GM12878 (cell line): ENCODE data around the gene PTK6. TPM values are rescaled to one million over a fixed set of nuclear protein-coding genes. Genes with fewer than 3 reads are reported as not detected.

ENCODE experiments used
- ATAC-seq: fragments of 200-7000 bp; cut with Tn5 transposase; 3 replicates; pipeline ENCODE4 v1.9.1; 2020; ENCODE audit warnings: mild to moderate bottlenecking, moderate library complexity
- BruUV-seq: library from RNA; stranded (reverse); fragments of 400-500 nt; replicated peaks from 2 replicates; lab custom pipeline; 2021; lab: Mats Ljungman, UMichigan
- CTCF ChIA-PET: fragments of 300-600 bp; sonication (Branson Sonifier 250); formaldehyde crosslinking; extraction: SDS; loops from one replicate; lab custom pipeline; 2021; ENCODE audit warnings: inconsistent platforms; lab: Yijun Ruan, JAX
- POLR2A ChIA-PET: fragments of 350-600 bp; formaldehyde crosslinking; extraction: SDS; loops from one replicate; lab custom pipeline; 2021; ENCODE audit warnings: inconsistent platforms; lab: Charles Lee
- RAD21 ChIA-PET: fragments of 300-600 bp; sonication (Branson Sonifier 250); formaldehyde crosslinking; loops from one replicate; lab custom pipeline; 2023; ENCODE audit warnings: antibody characterized with exemption; ENCODE audit not compliant: unreplicated experiment; lab: Charles Lee
- SMC1A ChIA-PET: fragments of 300-600 bp; sonication (Branson Sonifier 250); formaldehyde crosslinking; loops from one replicate; lab custom pipeline; 2023; ENCODE audit not compliant: unreplicated experiment, uncharacterized antibody; lab: Charles Lee
- DNase-seq: peaks from one replicate; pipeline ENCODE4 v3.0.0-alpha.2; 2011; ENCODE audit warnings: low read depth, low spot score
- FAIRE-seq: peaks from 3 replicates; lab custom pipeline; 2011; peaks lifted over from hg19 to GRCh38; lab: Jason Lieb, UNC
- H2AFZ ChIP-seq: 2 replicates; pipeline ENCODE4 v1.6.0; 2011; ENCODE audit warnings: low read depth, low read length, control low read depth; ENCODE audit not compliant: control insufficient read depth
- H3K27ac ChIP-seq: 2 replicates; pipeline ENCODE4 v1.5.1; 2011; ENCODE audit warnings: control low read depth; ENCODE audit not compliant: control insufficient read depth, insufficient read depth
- H3K27me3 ChIP-seq, 2 experiments: replicated peaks in 1 of 2; 2 replicates each; pipeline versions ENCODE4 v1.6.0 to v1.6.1; 2011; ENCODE audit warnings: low read length in 1 of 2; ENCODE audit not compliant: control insufficient read depth in 2 of 2, insufficient read depth in 2 of 2
- H3K36me3 ChIP-seq, 2 experiments: 2 replicates each; pipeline ENCODE4 v1.5.1; 2011; ENCODE audit warnings: low read length in 1 of 2; ENCODE audit not compliant: control insufficient read depth in 2 of 2, insufficient read depth in 2 of 2
- H3K4me1 ChIP-seq: 2 replicates; pipeline ENCODE4 v1.6.1; 2011; ENCODE audit warnings: mild to moderate bottlenecking, low read length, moderate library complexity, mixed read lengths; ENCODE audit not compliant: control insufficient read depth, insufficient read depth
- H3K4me2 ChIP-seq: 2 replicates; pipeline ENCODE4 v1.6.0; 2011; ENCODE audit warnings: control low read depth; ENCODE audit not compliant: control insufficient read depth, insufficient read depth
- H3K4me3 ChIP-seq: fragments of 200-600 bp; sonication (generic); 2 replicates; pipeline ENCODE4 v1.5.1; 2016
- H3K79me2 ChIP-seq: 2 replicates; pipeline ENCODE4 v1.6.0; 2011; ENCODE audit warnings: low read length; ENCODE audit not compliant: control insufficient read depth, insufficient read depth
- H3K9ac ChIP-seq: 2 replicates; pipeline ENCODE4 v1.8.0; 2011; ENCODE audit warnings: low read length, control low read depth, mixed read lengths; ENCODE audit not compliant: control insufficient read depth, insufficient read depth
- H3K9me3 ChIP-seq: replicated peaks from 3 replicates; pipeline ENCODE4 v1.5.1; 2011; ENCODE audit warnings: mild to moderate bottlenecking, low read length; ENCODE audit not compliant: control insufficient read depth, insufficient read depth
- H4K20me1 ChIP-seq: 2 replicates; pipeline ENCODE4 v1.6.0; 2011; ENCODE audit not compliant: control insufficient read depth, insufficient read depth
- CREB1 ChIP-seq: IDR thresholded peaks from 2 replicates; pipeline ENCODE4 v1.6.1; 2012; ENCODE audit warnings: low read depth, mild to moderate bottlenecking, inconsistent platforms
- CREM ChIP-seq: IDR thresholded peaks from 2 replicates; pipeline ENCODE4 v1.6.1; 2014; ENCODE audit warnings: antibody characterized with exemption, low read depth
- CTCF ChIP-seq, 3 experiments: IDR thresholded peaks in 2 of 3; conservative IDR thresholded peaks in 1 of 3; 2 replicates each; pipeline ENCODE4 v1.5.1; 2011; ENCODE audit warnings: low read depth in 3 of 3, low read length in 3 of 3, mild to moderate bottlenecking in 3 of 3, control low read depth in 2 of 3, moderate library complexity in 2 of 3, inconsistent platforms in 1 of 3, mixed read lengths in 1 of 3; ENCODE audit not compliant: control insufficient read depth in 2 of 3, insufficient read depth in 1 of 3; ENCODE audit errors: extremely low read depth in 1 of 3
- MXI1 ChIP-seq: fragments of 150-350 bp; IDR thresholded peaks from 2 replicates; pipeline ENCODE4 v1.6.1; 2011; ENCODE audit warnings: low read depth, mild to moderate bottlenecking, inconsistent platforms, low read length, improper control_type of control experiment
- PAX8 ChIP-seq: fragments of 450-650 bp; IDR thresholded peaks from 2 replicates; pipeline ENCODE4 v1.6.1; 2017; ENCODE audit warnings: mild to moderate bottlenecking, moderate library complexity
- RAD21 ChIP-seq: IDR thresholded peaks from 2 replicates; pipeline ENCODE4 v1.6.1; 2011; ENCODE audit warnings: mild to moderate bottlenecking, low read depth, low read length, moderate library complexity; ENCODE audit not compliant: insufficient read depth
- YBX1 ChIP-seq: fragments of 450-650 bp; IDR thresholded peaks from 2 replicates; pipeline ENCODE4 v1.6.1; 2016; ENCODE audit warnings: antibody characterized with exemption
- ZNF217 ChIP-seq: fragments of 450-650 bp; IDR thresholded peaks from 2 replicates; pipeline ENCODE4 v1.6.1; 2017; ENCODE audit warnings: antibody characterized with exemption, mild to moderate bottlenecking
- ZNF24 ChIP-seq: fragments of 450-650 bp; IDR thresholded peaks from 2 replicates; pipeline ENCODE4 v1.6.1; 2017; ENCODE audit warnings: antibody characterized with exemption, mild to moderate bottlenecking
- WGBS: methylation state at CpG from one replicate; pipeline ENCODE4 v1.1.6; 2016; ENCODE audit warnings: low lambda C conversion rate; ENCODE audit not compliant: insufficient replicate concordance, insufficient coverage; ENCODE audit errors: missing lambda C conversion rate; 5-methylcytosine and 5-hydroxymethylcytosine counted together
- in situ Hi-C: fragments of 300-500 bp; cut with MboI; formaldehyde crosslinking; loops from 9 replicates; pipeline ENCODE4 v1.14.3; 2018; ENCODE audit warnings: mixed read lengths
- intact Hi-C: fragments of 100-400 bp; cut with micrococcal nuclease; formaldehyde crosslinking; loops from one replicate; pipeline ENCODE4 v1.14.2; 2022; ENCODE audit not compliant: unreplicated experiment
- polyA plus RNA-seq, 11 experiments: library from polyadenylated mRNA; depleted of rRNA in 4 of 11; unstranded in 6 of 11; stranded (reverse) in 5 of 11; fragments of >200 nt; fragmentation: Nextera tagmentation in 4 of 11; fragmentation: Illumina TruSeq in 1 of 11; extraction: Ambion mirVana in 4 of 11; extraction: Trizol in 1 of 11; gene quantifications; 1 replicate in 1 of 11; 2 replicates in 10 of 11; pipeline versions ENCODE4 v1.2.1 to v1.2.3, GENCODE V29; 2011 to 2016; ENCODE audit warnings: inconsistent platforms in 2 of 11, missing spikeins in 2 of 11, low read depth in 1 of 11
- total RNA-seq, 4 experiments: library from RNA; depleted of rRNA in 3 of 4; stranded (reverse); fragments of >200 nt in 3 of 4; fragmentation: Illumina TruSeq in 1 of 4; extraction: Trizol in 1 of 4; gene quantifications; 2 replicates each; pipeline versions ENCODE4 v1.2.1 to v1.2.3, GENCODE V29; 2013 to 2021

Gene PTK6
- total and polyA plus RNA-seq, 10 of the 15 experiments (the other 5 are each of a cell fraction or from before 2014, with no cell fraction given): 0.02 to 0.21 (median 0.09) TPM; not detected in 3

GRCh38 chr20:63539092-63539430 is 1.9 kb upstream of the PTK6 start:
- WGBS: 82% methylated on average over 11 of the region's 12 CpGs
- H3K9me3 ChIP-seq: no peaks in the 10 kb centered on the region
- RAD21 ChIA-PET: interaction anchor here (0.7 to 3.2 kb wide), 12 partner anchors 12 to 458 kb away, joined by 4 to 41 read pairs (median 16); partner anchors contain the start of genes GMEB2, HELZ2, PPDPF and RTEL1
- in situ Hi-C loops: no loop called here
- no peaks in the 10 kb centered on the region for H3K79me2 ChIP-seq
- no peak for DNase-seq
- POLR2A ChIA-PET: interaction anchor here (0.8 to 1.3 kb wide), 2 partner anchors 88 to 501 kb away, joined by 3 to 4 read pairs; partner anchors contain the start of gene GMEB2
- H2AFZ ChIP-seq: no peak overlapping the region
- H3K36me3 ChIP-seq: no peaks in the 10 kb centered on the region
- no peak for TF ChIP-seq YBX1
- no peak for TF ChIP-seq PAX8
- TF ChIP-seq, all 136 proteins: peak for 0
- CTCF ChIA-PET: interaction anchor here (0.6 to 2.9 kb wide), 11 partner anchors 35 to 518 kb away, joined by 3 to 25 read pairs (median 4); partner anchors contain the start of genes HELZ2, LIME1 and TPD52L2
- H3K4me2 ChIP-seq: no peak overlapping the region
- SMC1A ChIA-PET: interaction anchor here (1.0 to 2.6 kb wide), 7 partner anchors 15 to 582 kb away, joined by 3 to 13 read pairs (median 4); partner anchors contain the start of genes FNDC11 and RTEL1
- no peak overlapping the region for H3K27ac ChIP-seq
- FAIRE-seq (no peak), ATAC-seq (no peak)
- intact Hi-C loops: loop anchor here (2.0 to 5.0 kb wide), 5 partner anchors 40 to 583 kb away; partner anchors contain the start of gene GMEB2
- no peak overlapping the region for H3K9ac ChIP-seq
- no peaks in the 10 kb centered on the region for H3K27me3 ChIP-seq
- H3K4me1 ChIP-seq: peaks cover 26% of the 10 kb centered on the region
- BruUV-seq: no TSS peak
- H4K20me1 ChIP-seq: no peaks in the 10 kb centered on the region
- H3K4me3 ChIP-seq: no peak overlapping the region

GRCh38 chr20:63538204-63539091 is 1.3 kb upstream of the PTK6 start:
- peak; percentile 29 for ATAC-seq
- no peak for FAIRE-seq
- BruUV-seq: no TSS peak
- intact Hi-C loops (loop anchor here (1.0 to 5.0 kb wide), 6 partner anchors 40 to 584 kb away; partner anchors contain the start of gene GMEB2), in situ Hi-C loops (no loop called here)
- POLR2A ChIA-PET: interaction anchor here (0.8 to 2.3 kb wide), 14 partner anchors 14 to 502 kb away, joined by 3 to 33 read pairs (median 4); partner anchors contain the start of genes GMEB2, HELZ2, PPDPF and RTEL1
- DNase-seq: no peak
- CTCF ChIA-PET: interaction anchor here (0.5 to 2.9 kb wide), 36 partner anchors 10 to 583 kb away, joined by 3 to 25 read pairs (median 4); partner anchors contain the start of genes FNDC11, HELZ2, LIME1 and PPDPF
- H2AFZ ChIP-seq: peak overlapping the region; percentile 87
- H3K9me3 ChIP-seq: no peaks in the 10 kb centered on the region
- peak overlapping the region; percentile 12; the same call in 1 of the 2 replicates for H3K9ac ChIP-seq
- RAD21 ChIA-PET: interaction anchor here (0.6 to 3.2 kb wide), 42 partner anchors 9 to 601 kb away, joined by 3 to 41 read pairs (median 5); partner anchors contain the start of genes ARFRP1, GMEB2, HELZ2 and LIME1
- peak overlapping the region; percentile 82; the same call in 1 of the 2 replicates for H3K27ac ChIP-seq
- H3K4me1 ChIP-seq: peaks cover 26% of the 10 kb centered on the region
- no peaks in the 10 kb centered on the region for H3K27me3 ChIP-seq
- H4K20me1 ChIP-seq: no peaks in the 10 kb centered on the region
- H3K4me2 ChIP-seq: peak overlapping the region; percentile 77
- H3K36me3 ChIP-seq: no peaks in the 10 kb centered on the region
- SMC1A ChIA-PET: interaction anchor here (1.0 to 2.6 kb wide), 21 partner anchors 9 to 582 kb away, joined by 3 to 16 read pairs (median 4); partner anchors contain the start of genes FNDC11, HELZ2 and RTEL1
- H3K79me2 ChIP-seq: no peaks in the 10 kb centered on the region
- H3K4me3 ChIP-seq: no peak overlapping the region
- peak; percentile 27; the same call in 1 of the 2 replicates for TF ChIP-seq RAD21
- peak in 1 of 3 experiments; percentile 29; a peak in 1 of 6 replicates for TF ChIP-seq CTCF (IDR thresholded peaks at IDR 0.05 in 2 of 3, conservative IDR thresholded peaks at IDR 0.05 in 1 of 3; ENCODE audit: control insufficient read depth in 2 of 3, extremely low read depth in 1 of 3, insufficient read depth in 1 of 3, low read depth in 3 of 3, low read length in 3 of 3)
- 0 out of 2 replicates have a peak, but pooled peaks have one; percentile 1 for TF ChIP-seq ZNF24
- TF ChIP-seq CREB1: no peak
- peak; percentile 3; the same call in 1 of the 2 replicates for TF ChIP-seq CREM
- no peak for TF ChIP-seq PAX8
- TF ChIP-seq MXI1: 0 out of 2 replicates have a peak, but pooled peaks have one; percentile 2
- 0 out of 2 replicates have a peak, but pooled peaks have one; percentile 6 for TF ChIP-seq ZNF217
- TF ChIP-seq, all 136 proteins: peak for 6
- WGBS: 46% methylated on average over 20 of the region's 27 CpGs
